Measurements from ENCODE around the gene CFAP74. TPM values are rescaled to one million over a fixed set of nuclear protein-coding genes. Genes with fewer than 3 reads are reported as not detected.

The CFAP74 gene
- total RNA-seq, 3 donors from 2014 or later (not counting 1 experiment from before 2014, with no cell fraction given) = not detected

- 50% methylated on average over 1 of the region's 1 CpG for WGBS (ENCODE audit: insufficient coverage)
- no peaks in the 10 kb centered on the region for H3K9me3 Mint-ChIP-seq
- Histone ChIP-seq H3K9me3 (ENCODE audit: control insufficient read depth, insufficient read depth, low read length) (no peaks in the 10 kb centered on the region), H3K27me3 (ENCODE audit: control insufficient read depth, insufficient read depth, low read length) (peaks cover 2% of the 10 kb centered on the region), H3K4me1 (ENCODE audit: control insufficient read depth, insufficient read depth, low read length) (peaks cover 6% of the 10 kb centered on the region), H3K27ac (ENCODE audit: low read length) (no peak overlapping the region), H3K4me3 (ENCODE audit: low read length) (no peak overlapping the region), H3K36me3 (ENCODE audit: control insufficient read depth, insufficient read depth, low read length) (no peaks in the 10 kb centered on the region)
- TF ChIP-seq, protein P1, sequence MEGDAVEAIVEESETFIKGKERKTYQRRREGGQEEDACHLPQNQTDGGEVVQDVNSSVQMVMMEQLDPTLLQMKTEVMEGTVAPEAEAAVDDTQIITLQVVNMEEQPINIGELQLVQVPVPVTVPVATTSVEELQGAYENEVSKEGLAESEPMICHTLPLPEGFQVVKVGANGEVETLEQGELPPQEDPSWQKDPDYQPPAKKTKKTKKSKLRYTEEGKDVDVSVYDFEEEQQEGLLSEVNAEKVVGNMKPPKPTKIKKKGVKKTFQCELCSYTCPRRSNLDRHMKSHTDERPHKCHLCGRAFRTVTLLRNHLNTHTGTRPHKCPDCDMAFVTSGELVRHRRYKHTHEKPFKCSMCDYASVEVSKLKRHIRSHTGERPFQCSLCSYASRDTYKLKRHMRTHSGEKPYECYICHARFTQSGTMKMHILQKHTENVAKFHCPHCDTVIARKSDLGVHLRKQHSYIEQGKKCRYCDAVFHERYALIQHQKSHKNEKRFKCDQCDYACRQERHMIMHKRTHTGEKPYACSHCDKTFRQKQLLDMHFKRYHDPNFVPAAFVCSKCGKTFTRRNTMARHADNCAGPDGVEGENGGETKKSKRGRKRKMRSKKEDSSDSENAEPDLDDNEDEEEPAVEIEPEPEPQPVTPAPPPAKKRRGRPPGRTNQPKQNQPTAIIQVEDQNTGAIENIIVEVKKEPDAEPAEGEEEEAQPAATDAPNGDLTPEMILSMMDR (IDR thresholded peaks at IDR 0.05) = no peak
- ATAC-seq (no peak), DNase-seq (no peak)
- no peaks in the 10 kb centered on the region for H3K36me3 Mint-ChIP-seq
- peaks cover 3 to 7% of the 10 kb centered on the region in 2 donors for H3K27me3 Mint-ChIP-seq (ENCODE audit: low read depth in 2 of 2)
- H3K4me1 Mint-ChIP-seq = peaks cover 0 to 6% of the 10 kb centered on the region in 2 donors
- no peak overlapping the region for H3K4me3 Mint-ChIP-seq
- intact Hi-C loops (cut with micrococcal nuclease) = loop anchor here (10.0 kb wide), 1 partner anchor 436 kb away; no protein-coding TSS in a partner anchor
- H3K27ac Mint-ChIP-seq = no peak overlapping the region
Observed at GRCh38 chr1:1948783-1949182, 54.8 kb downstream of the CFAP74 start.

DNA sequence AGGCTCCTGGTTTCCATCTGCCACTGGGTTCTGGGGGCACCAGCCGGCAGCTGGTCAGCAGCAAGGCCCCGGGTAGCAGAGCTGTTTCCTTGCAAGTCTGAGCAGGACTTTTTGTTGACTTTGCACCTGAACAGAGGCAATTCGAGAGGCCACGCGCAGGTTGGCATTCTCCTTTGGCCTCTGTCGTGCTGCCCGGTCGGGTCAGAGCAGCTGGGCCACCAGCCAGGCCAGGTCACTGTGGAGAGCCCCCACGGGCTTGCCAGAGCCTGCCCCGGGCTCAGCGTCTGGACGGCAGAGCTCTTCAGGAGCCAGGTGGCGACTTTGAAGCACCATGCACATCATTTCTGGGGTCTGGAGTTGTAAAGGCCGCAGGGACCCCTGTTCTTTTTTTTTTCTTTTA, 56.1 kb downstream of the CFAP74 start:
- H3K27ac Mint-ChIP-seq = no peak overlapping the region
- DNase-seq = no peak
- TF ChIP-seq, protein P1 (IDR thresholded peaks at IDR 0.05) = no peak
- H3K4me1 Mint-ChIP-seq = peaks cover 0 to 8% of the 10 kb centered on the region in 2 donors
- H3K27ac ChIP-seq (ENCODE audit: low read length) = no peak overlapping the region
- H3K4me1 ChIP-seq (ENCODE audit: control insufficient read depth, insufficient read depth, low read length) = peaks cover 10% of the 10 kb centered on the region
- no peaks in the 10 kb centered on the region for H3K9me3 Mint-ChIP-seq
- no peak overlapping the region for H3K4me3 ChIP-seq (ENCODE audit: low read length)
- no peaks in the 10 kb centered on the region for H3K36me3 Mint-ChIP-seq
- H3K9me3 ChIP-seq (ENCODE audit: control insufficient read depth, insufficient read depth, low read length) = no peaks in the 10 kb centered on the region
- intact Hi-C loops (cut with micrococcal nuclease) = loop anchor here (10.0 kb wide), 1 partner anchor 437 kb away; no protein-coding TSS in a partner anchor
- no peak for ATAC-seq
- H3K4me3 Mint-ChIP-seq = no peak overlapping the region
- no peaks in the 10 kb centered on the region for H3K36me3 ChIP-seq (ENCODE audit: control insufficient read depth, insufficient read depth, low read length)
- peaks cover 3 to 7% of the 10 kb centered on the region in 2 donors for H3K27me3 Mint-ChIP-seq (ENCODE audit: low read depth in 2 of 2)
- 79% methylated on average over 14 of the region's 14 CpGs for WGBS (ENCODE audit: insufficient coverage)
- H3K27me3 ChIP-seq (ENCODE audit: control insufficient read depth, insufficient read depth, low read length) = peaks cover 2% of the 10 kb centered on the region

- Histone ChIP-seq H3K4me3 (ENCODE audit: low read length) (no peak overlapping the region), H3K9me3 (ENCODE audit: control insufficient read depth, insufficient read depth, low read length) (no peaks in the 10 kb centered on the region), H3K4me1 (ENCODE audit: control insufficient read depth, insufficient read depth, low read length) (peaks cover 10% of the 10 kb centered on the region), H3K27me3 (ENCODE audit: control insufficient read depth, insufficient read depth, low read length) (peaks cover 2% of the 10 kb centered on the region), H3K27ac (ENCODE audit: low read length) (no peak overlapping the region), H3K36me3 (ENCODE audit: control insufficient read depth, insufficient read depth, low read length) (no peaks in the 10 kb centered on the region)
- Mint-ChIP-seq H3K9me3 (no peaks in the 10 kb centered on the region), H3K27me3 (ENCODE audit: low read depth in 2 of 2) (peaks cover 3 to 7% of the 10 kb centered on the region in 2 donors), H3K36me3 (no peaks in the 10 kb centered on the region), H3K4me1 (peaks cover 0 to 8% of the 10 kb centered on the region in 2 donors), H3K27ac (no peak overlapping the region), H3K4me3 (no peak overlapping the region)
- TF ChIP-seq, protein P1 (IDR thresholded peaks at IDR 0.05) = no peak
- ATAC-seq = no peak
- 85% methylated on average over 11 of the region's 11 CpGs for WGBS (ENCODE audit: insufficient coverage)
- no peak for DNase-seq
- intact Hi-C loops (cut with micrococcal nuclease) = loop anchor here (10.0 kb wide), 1 partner anchor 438 kb away; no protein-coding TSS in a partner anchor
Observed at GRCh38 chr1:1946540-1946939, 57.0 kb downstream of the CFAP74 start.
